Tibial nerve (tissue), 4 donors: ENCODE measurements around the gene SESN2. TPM values are rescaled to one million over a fixed set of nuclear protein-coding genes. Genes with fewer than 3 reads are reported as not detected.
A peak's percentile ranks its signal among the peaks of the same experiment; 100 is the strongest.

Experiments used
- DNase-seq, 2 donors: peaks; one replicate each; pipeline ENCODE4 v3.0.0-alpha.2; 2019; ENCODE audit warnings: low spot score in 2 of 2
- H3K27ac ChIP-seq, 4 donors: fragments of 200-600 bp; sonication (generic) in 3 of 4; one replicate each; pipeline ENCODE4 v1.5.1; 2017 to 2019; ENCODE audit warnings: mild to moderate bottlenecking in 1 of 4
- H3K27me3 ChIP-seq, 2 donors: fragments of 200-600 bp; sonication (generic) in 1 of 2; one replicate each; pipeline versions ENCODE4 v1.5.1 to v1.6.0; 2017 to 2019
- H3K36me3 ChIP-seq, 3 donors: fragments of 200-600 bp; sonication (generic); one replicate each; pipeline ENCODE4 v1.5.1; 2018 to 2019
- H3K4me1 ChIP-seq, 4 donors: fragments of 200-600 bp; sonication (generic) in 3 of 4; one replicate each; pipeline ENCODE4 v1.5.1; 2017 to 2019
- H3K4me3 ChIP-seq, 4 donors: fragments of 200-600 bp; sonication (generic) in 3 of 4; one replicate each; pipeline ENCODE4 v1.5.1; 2017 to 2019; ENCODE audit warnings: mild to moderate bottlenecking in 1 of 4, moderate library complexity in 1 of 4
- H3K9me3 ChIP-seq, 4 donors: fragments of 200-600 bp; sonication (generic) in 3 of 4; one replicate each; pipeline ENCODE4 v1.5.1; 2017 to 2019
- EP300 ChIP-seq, 2 donors: sonication (generic); formaldehyde crosslinking; IDR thresholded peaks; one replicate each; pipeline ENCODE4 v1.6.1; 2017; ENCODE audit warnings: antibody characterized with exemption in 2 of 2, mild to moderate bottlenecking in 1 of 2
- POLR2A ChIP-seq, 2 donors: fragments of 450-650 bp; IDR thresholded peaks; one replicate each; pipeline ENCODE4 v1.6.1; 2017; ENCODE audit warnings: antibody characterized with exemption in 2 of 2, mild to moderate bottlenecking in 2 of 2, moderate library complexity in 2 of 2
- WGBS, 2 donors: methylation state at CpG; one replicate each; pipeline ENCODE4 v1.1.5; 2018; 5-methylcytosine and 5-hydroxymethylcytosine counted together
- total RNA-seq, 4 donors: library from RNA; depleted of rRNA; stranded (reverse); fragments of >200 nt; gene quantifications; one replicate each; pipeline ENCODE4 v1.1.0, GENCODE V29; 2016
- TF ChIP-seq, protein P1 (sequence below), 5 experiments: fragments of 200-600 bp in 3 of 5; fragments of 450-650 bp in 2 of 5; sonication (generic) in 3 of 5; IDR thresholded peaks; one replicate each; pipeline ENCODE4 v1.5.1; 2016 to 2019; ENCODE audit warnings: antibody characterized with exemption in 5 of 5, mild to moderate bottlenecking in 3 of 5, moderate library complexity in 2 of 5

Gene SESN2
- total RNA-seq, 4 donors from 2014 or later = 6.9 to 16.2 (median 8.9) TPM

DNA sequence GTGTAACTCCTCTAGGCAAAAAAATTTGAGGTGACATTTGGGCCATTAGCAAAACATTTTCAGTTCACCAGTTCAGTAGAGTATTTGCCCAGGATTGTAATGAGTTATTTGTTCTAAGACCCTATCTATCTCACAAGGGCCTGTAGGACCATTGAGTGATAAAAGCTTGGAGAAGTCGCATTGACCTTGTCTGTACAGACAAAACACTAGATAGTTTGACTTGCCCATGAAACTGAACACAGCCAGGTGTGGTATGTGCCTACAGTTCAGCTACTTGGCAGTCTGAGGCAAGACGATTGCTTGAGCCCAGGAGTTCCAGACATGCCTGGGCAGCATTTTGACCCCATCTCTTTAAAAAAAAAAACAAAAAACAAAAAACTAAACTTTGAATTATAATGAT is 20.3 kb upstream of the SESN2 start:
- 72 to 74% methylated on average over 2 of the region's 2 CpGs for WGBS, 2 donors
- Histone ChIP-seq H3K27ac (no peak overlapping the region), H3K9me3 (no peaks in the 10 kb centered on the region), H3K36me3 (peaks cover 0 to 9% (median 0%) of the 10 kb centered on the region in 3 donors), H3K4me1 (peaks cover 0 to 31% (median 12%) of the 10 kb centered on the region in 4 donors), H3K27me3 (no peaks in the 10 kb centered on the region), H3K4me3 (no peak overlapping the region)
- TF ChIP-seq, protein P1, sequence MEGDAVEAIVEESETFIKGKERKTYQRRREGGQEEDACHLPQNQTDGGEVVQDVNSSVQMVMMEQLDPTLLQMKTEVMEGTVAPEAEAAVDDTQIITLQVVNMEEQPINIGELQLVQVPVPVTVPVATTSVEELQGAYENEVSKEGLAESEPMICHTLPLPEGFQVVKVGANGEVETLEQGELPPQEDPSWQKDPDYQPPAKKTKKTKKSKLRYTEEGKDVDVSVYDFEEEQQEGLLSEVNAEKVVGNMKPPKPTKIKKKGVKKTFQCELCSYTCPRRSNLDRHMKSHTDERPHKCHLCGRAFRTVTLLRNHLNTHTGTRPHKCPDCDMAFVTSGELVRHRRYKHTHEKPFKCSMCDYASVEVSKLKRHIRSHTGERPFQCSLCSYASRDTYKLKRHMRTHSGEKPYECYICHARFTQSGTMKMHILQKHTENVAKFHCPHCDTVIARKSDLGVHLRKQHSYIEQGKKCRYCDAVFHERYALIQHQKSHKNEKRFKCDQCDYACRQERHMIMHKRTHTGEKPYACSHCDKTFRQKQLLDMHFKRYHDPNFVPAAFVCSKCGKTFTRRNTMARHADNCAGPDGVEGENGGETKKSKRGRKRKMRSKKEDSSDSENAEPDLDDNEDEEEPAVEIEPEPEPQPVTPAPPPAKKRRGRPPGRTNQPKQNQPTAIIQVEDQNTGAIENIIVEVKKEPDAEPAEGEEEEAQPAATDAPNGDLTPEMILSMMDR (IDR thresholded peaks at IDR 0.05) = no peak
- TF ChIP-seq POLR2A (IDR thresholded peaks at IDR 0.05) (no peak), EP300 (IDR thresholded peaks at IDR 0.05) (no peak)
- no peak for DNase-seq

DNA sequence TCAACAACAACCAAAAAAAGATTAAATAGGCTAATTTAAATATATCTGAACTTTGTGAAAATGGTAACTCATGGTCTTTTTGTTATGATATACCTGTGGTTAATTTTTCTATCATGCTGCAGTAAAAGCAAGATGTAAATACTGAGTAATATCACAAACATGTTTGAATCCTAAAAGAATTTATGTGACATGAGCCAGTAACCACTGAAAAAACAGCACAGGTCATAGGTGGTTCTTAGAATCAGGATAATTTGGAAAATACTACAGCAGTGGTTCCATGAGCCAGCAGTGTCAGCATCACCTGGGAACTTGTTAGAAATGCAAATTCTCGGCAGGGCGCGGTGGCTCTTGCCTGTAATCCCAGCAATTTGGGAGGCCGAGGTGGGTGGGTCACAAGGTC is 19.3 kb upstream of the SESN2 start:
- no peak for DNase-seq
- Histone ChIP-seq H3K4me1 (peaks cover 0 to 25% (median 10%) of the 10 kb centered on the region in 4 donors), H3K27me3 (no peaks in the 10 kb centered on the region), H3K4me3 (no peak overlapping the region), H3K27ac (no peak overlapping the region), H3K36me3 (peaks cover 0 to 9% (median 0%) of the 10 kb centered on the region in 3 donors), H3K9me3 (no peaks in the 10 kb centered on the region)
- 90 to 95% methylated on average over 4 of the region's 4 CpGs for WGBS, 2 donors
- TF ChIP-seq EP300 (IDR thresholded peaks at IDR 0.05) (no peak), POLR2A (IDR thresholded peaks at IDR 0.05) (no peak)
- TF ChIP-seq, protein P1 (IDR thresholded peaks at IDR 0.05) = no peak

DNA sequence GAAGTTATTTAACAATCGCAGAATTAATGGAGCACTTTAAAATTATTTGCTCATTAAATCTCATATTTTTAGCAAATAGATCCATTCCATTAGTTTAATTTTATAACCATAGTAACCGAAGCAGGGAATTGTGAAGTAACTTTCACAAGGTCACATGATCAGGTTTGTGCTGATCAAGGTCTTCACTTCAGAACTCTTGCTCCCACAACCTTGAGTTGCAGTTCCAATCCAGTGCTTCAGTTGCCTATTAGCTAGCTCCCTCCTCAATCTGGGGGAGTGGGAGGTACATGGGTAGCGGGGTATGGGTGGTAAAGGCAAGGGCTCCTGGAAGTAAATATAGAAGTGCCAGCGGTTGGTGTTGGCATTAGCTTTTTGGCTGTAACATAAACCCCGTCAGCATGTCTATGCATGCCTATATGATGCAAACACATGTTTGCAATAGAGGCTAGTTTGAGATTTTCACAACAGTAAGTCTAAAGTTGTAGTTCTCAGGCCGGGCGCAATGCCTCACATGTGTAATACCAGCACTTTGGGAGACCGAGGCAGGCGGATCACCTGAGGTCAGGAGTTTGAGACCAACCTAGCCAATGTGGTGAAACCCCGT is 17.6 kb upstream of the SESN2 start:
- TF ChIP-seq, protein P1 (IDR thresholded peaks at IDR 0.05) = no peak
- no peak for TF ChIP-seq POLR2A (IDR thresholded peaks at IDR 0.05)
- TF ChIP-seq EP300 (IDR thresholded peaks at IDR 0.05) = no peak
- WGBS, 2 donors = 92 to 94% methylated on average over 10 of the region's 10 CpGs
- Histone ChIP-seq H3K4me3 (no peak overlapping the region), H3K27ac (peak overlapping the region in 1 of 4 donors; percentile 43), H3K9me3 (no peaks in the 10 kb centered on the region), H3K4me1 (peaks cover 0 to 29% (median 5%) of the 10 kb centered on the region in 4 donors), H3K27me3 (no peaks in the 10 kb centered on the region), H3K36me3 (peaks cover 0 to 9% (median 0%) of the 10 kb centered on the region in 3 donors)
- no peak for DNase-seq

DNA sequence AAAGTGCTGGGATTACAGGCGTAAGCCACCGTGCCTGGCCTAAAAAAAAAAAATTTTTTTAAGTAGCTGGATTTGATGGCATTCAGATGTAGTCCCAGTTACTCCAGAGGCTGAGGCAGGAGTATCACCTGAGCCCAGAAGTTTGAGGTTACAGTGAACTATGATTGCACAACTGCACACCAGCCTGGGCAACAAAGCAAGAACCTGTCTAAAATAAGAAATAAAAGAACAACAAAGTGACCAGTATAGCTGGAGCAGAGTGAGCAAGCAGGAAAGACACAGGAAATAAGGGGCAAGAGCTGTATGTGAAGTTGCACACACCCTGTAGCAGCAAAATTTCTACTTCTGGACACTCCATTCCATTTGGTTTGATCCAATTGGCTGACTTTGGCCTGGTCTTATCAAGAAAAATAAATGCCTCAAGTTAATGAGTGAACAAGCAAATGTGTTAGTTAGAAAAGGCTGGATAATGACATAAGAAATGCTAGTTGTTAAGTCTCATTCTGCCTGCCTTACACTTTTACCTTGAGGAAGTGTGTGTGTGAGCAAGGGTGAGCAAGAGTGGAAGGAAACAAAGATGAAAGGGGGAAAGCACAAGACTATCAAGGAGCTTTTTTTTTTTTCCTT is 15.5 kb upstream of the SESN2 start:
- WGBS, 2 donors = 76 to 78% methylated on average over 2 of the region's 2 CpGs
- TF ChIP-seq, protein P1 (IDR thresholded peaks at IDR 0.05) = no peak
- TF ChIP-seq POLR2A (IDR thresholded peaks at IDR 0.05) (no peak), EP300 (IDR thresholded peaks at IDR 0.05) (no peak)

DNA sequence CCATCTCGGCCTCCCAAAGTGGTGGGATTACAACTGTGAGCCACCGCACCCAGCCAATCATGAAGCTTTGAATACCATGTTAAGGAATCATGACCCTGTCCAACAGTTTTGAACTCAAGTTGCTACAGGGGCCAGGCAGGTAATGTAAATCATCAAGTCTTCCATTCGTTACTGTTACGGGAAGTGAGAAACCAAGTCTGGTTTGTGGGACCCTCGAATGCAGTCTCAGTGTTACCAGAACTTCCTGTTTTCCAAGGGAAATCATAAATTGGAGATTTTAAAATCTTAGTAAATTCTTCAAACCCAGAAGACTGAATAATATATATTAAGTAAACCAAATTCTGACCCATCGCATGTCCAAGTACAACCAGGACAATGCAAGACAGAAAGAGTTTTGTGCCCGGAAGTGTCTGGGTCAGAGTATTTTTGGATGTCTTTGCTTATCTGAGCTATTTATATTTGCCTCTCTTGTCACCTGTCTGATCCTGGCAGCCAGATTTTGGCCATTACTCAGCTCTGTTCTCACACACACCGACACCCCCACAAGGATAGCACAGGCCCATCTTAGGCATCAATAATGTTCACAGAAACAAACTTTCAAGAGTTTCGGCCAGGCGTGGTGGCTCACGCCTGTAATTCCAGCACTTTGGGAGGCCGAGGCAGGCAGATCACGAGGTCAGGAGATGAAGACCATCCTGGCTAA is 14.6 kb upstream of the SESN2 start:
- no peak for DNase-seq
- Histone ChIP-seq H3K4me3 (no peak overlapping the region), H3K4me1 (peaks cover 0 to 38% (median 18%) of the 10 kb centered on the region in 4 donors), H3K27ac (no peak overlapping the region), H3K9me3 (no peaks in the 10 kb centered on the region), H3K36me3 (no peaks in the 10 kb centered on the region), H3K27me3 (no peaks in the 10 kb centered on the region)
- 89 to 91% methylated on average over 13 of the region's 13 CpGs for WGBS, 2 donors
- no peak for TF ChIP-seq POLR2A (IDR thresholded peaks at IDR 0.05)
- TF ChIP-seq, protein P1 (IDR thresholded peaks at IDR 0.05) = no peak
- no peak for TF ChIP-seq EP300 (IDR thresholded peaks at IDR 0.05)

More for the DNA sequence above, 15.5 kb upstream of the SESN2 start:
- H3K9me3 ChIP-seq = no peaks in the 10 kb centered on the region
- no peak overlapping the region for H3K27ac ChIP-seq
- H3K36me3 ChIP-seq = no peaks in the 10 kb centered on the region
- H3K27me3 ChIP-seq = no peaks in the 10 kb centered on the region
- no peak for DNase-seq
- H3K4me1 ChIP-seq = peaks cover 0 to 29% (median 14%) of the 10 kb centered on the region in 4 donors
- no peak overlapping the region for H3K4me3 ChIP-seq
